Stimulated activated CD4-positive, alpha-beta T cell treated with anti-CD3 and anti-CD28 coated beads, Interleukin-4, amount 100 ng/mL, for 24 hours (primary cell): ENCODE measurements around the gene PRKACB.
"Not testable (repeated sequence)": the region's sequence is repeated elsewhere in the genome, so short reads cannot be mapped to it uniquely, and the experiment has no call there.

ENCODE experiments used
- DNase-seq: peaks from one replicate; pipeline ENCODE4 v3.0.0-alpha.2; 2020

Gene PRKACB

GRCh38 chr1:84272401-84272800, 128.3 kb downstream of the PRKACB start:
- no peak for DNase-seq

GRCh38 chr1:84277343-84278059, 133.4 kb downstream of the PRKACB start:
- no peak for DNase-seq

GRCh38 chr1:84278905-84279304, 134.8 kb downstream of the PRKACB start:
- no peak for DNase-seq

- no peak for DNase-seq
Observed at GRCh38 chr1:84280912-84281311, 136.8 kb downstream of the PRKACB start.

- DNase-seq: no peak
Observed at GRCh38 chr1:84282780-84283333, 138.8 kb downstream of the PRKACB start.

- DNase-seq: no peak
Observed at GRCh38 chr1:84283381-84283780, 139.3 kb downstream of the PRKACB start.

GRCh38 chr1:84286071-84286470, 142.0 kb downstream of the PRKACB start:
- DNase-seq: no peak

GRCh38 chr1:84287389-84287788, 143.3 kb downstream of the PRKACB start:
- not testable (repeated sequence) for DNase-seq
